Lower leg skin (tissue), 3 donors: ENCODE results near the gene MAGEA2B.
"Not testable (repeated sequence)": the region's sequence is repeated elsewhere in the genome, so short reads cannot be mapped to it uniquely, and the experiment has no call there.

ENCODE experiments used
- CTCF ChIP-seq, 3 donors: fragments of 450-650 bp; IDR thresholded peaks; one replicate each; pipeline ENCODE4 v1.5.1; 2016; ENCODE audit warnings: antibody characterized with exemption in 3 of 3, mild to moderate bottlenecking in 3 of 3, moderate library complexity in 2 of 3
- POLR2A ChIP-seq, 2 donors: fragments of 450-650 bp; IDR thresholded peaks; one replicate each; pipeline ENCODE4 v1.6.1; 2016 to 2017; ENCODE audit warnings: antibody characterized with exemption in 2 of 2, mild to moderate bottlenecking in 1 of 2, moderate library complexity in 1 of 2

- not testable (repeated sequence) for TF ChIP-seq CTCF, POLR2A (IDR thresholded peaks at IDR 0.05)
Measured at GRCh38 chrX:152697952-152698931, 16.2 kb upstream of the MAGEA2B start, which contains the start of gene MAGEA3.
